ENCODE measurements around the gene TLL2.

Gene TLL2

DNA sequence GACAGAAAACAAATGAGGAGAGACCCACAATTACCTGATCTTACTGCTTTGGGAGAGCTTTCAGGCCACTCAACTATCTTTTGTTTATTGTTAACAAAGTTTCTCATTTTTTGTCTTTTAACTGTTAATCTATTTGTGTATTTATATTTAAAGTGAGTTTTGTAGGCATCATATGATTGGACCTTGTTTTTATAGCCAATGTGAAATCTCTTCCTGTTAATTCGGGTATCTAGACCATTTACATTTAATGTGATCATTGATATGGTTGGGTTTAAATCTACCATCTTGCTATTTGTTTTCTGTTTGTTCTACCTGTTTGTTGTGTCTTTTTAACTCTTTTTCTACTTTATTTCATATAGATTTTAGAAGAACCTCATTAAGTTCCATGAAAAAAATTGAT, 167.4 kb downstream of the TLL2 start:
- no peak for DNase-seq

DNA sequence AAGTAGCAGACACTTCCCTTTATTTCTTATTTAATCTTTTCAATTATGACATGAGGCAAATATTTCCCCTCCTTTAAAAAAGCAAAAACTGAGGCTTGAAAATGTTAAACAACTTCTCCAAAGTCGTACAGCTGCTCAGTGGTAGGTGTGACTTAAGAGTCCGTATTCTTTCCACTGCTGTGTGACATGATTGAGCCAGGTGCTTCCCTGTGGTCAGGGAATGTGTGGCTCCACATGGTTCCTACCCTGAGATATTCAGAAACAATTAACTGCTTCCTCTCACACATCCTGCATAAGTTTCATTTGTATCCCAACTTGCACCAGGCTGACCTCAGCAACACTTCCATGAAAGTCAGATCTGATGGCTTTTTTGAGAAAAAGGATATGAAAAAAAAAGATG, 168.5 kb downstream of the TLL2 start:
- no peak for DNase-seq

DNA sequence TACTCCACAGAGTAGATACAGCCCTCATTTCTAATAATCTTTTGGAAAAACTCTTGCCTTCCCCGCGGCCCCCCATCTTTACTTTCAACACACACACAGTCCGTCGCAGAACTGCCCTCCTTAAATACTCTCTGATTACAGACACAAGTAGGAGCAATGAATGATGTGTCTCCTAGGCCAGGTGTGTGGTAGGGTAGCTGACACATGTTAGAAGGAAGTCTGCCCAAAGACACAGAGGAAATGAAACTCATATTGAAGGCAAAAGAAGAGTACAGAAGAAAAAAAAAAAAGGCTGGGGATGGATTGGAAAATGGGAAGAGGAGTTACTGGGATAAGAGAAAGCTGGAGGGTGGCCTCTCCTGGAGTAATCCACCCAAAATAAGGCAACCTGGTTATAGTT, 169.5 kb downstream of the TLL2 start:
- no peak for DNase-seq

DNA sequence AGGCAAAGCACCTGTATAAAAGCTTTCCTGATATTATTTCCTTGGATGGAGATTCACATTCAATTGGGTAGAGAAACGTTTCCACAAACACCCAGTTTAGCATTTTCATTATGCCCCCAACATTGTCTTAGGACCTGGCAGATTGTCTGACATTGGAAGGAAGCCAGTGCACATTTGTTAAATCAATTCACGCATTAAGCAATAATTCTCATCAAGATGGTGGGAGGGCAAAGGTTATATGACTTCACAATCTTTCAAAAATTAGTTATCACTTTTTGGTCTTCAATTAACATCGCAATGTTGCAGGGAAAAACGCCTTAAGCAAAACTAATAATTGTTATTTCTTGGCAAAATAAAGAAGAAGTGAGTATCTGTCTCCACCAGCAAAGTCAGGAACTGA, 171.3 kb downstream of the TLL2 start:
- no peak for DNase-seq

- peak; percentile 9 for DNase-seq
These were observed 172.2 kb downstream of the TLL2 start for GRCh38 chr10:96341219-96342182.

- peak; percentile 79 for DNase-seq
These were observed 173.5 kb downstream of the TLL2 start for GRCh38 chr10:96339956-96340904.

- DNase-seq = no peak
These were observed 174.3 kb downstream of the TLL2 start for GRCh38 chr10:96339383-96339782.

DNA sequence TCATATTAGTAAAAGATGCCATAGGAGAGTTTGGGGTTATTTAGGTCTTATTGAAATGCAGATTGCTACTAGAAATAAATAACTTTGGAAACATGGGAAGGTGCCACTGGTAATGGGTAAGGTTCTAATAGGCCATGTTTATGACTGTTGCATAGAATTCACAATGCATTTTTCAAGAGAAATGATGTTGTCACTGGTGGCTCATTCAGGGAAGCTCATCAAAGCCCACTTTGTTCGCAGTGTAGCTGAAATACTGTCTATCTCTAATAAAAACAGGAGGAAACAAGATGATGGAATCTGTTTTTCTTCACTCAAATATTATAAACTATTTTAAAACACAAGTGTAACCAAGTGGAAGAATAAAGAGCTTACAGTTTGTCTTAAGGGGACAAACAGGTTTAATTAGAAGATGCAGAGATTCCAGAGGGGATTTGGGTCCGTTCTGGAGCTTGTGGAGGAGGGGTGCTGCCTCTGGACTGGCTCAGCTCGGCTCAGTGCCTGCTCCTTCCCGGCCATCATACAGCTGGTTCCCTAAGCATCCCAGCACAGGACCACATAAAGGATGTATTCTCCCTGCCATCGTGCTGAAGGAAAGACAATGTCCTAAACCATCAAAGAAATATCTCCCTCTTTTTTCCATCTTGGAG, 175.3 kb downstream of the TLL2 start:
- peak; percentile 3 for DNase-seq

DNA sequence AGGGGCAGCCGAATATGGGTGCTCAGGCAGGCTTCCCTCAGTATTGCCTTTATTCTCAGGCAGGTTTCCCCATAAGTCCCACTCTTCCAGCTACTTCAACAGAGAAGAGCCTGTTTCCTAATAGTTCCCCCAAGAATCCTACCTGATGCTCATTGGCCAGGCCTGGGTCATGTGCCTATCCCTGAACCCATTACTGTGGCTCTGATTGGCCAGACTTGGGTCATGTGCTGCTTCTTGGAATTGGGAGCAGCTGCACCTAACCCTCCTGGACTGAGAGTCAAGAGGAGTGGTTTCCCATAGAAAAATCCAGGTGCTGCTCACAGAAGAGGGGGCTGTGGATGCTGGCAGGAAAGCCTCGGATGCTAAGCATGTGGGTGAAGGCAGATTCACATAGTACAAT, 176.6 kb downstream of the TLL2 start:
- no peak for DNase-seq

- peak; percentile 75 for DNase-seq
These were observed 178.9 kb downstream of the TLL2 start for GRCh38 chr10:96334616-96335526.

DNA sequence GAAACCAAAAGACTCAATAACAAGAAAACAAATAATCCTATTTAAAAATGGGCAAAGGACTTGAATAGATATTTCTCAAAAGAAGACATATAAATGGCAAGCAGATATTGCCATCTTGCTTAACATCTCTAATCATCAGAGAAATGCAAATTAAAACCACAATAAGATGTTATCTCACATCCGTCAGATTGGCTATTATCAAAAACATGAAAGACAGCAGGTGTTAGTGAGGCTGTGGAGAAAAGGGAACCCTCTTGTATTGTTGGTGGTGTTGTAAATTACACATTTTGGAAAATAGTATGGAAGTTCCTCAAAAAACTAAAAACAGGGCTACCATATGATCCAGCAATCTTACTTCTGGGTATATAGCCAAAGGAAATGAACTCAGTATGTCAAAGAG, 180.6 kb downstream of the TLL2 start:
- DNase-seq = no peak

- no peak for DNase-seq
These were observed 186.3 kb downstream of the TLL2 start for GRCh38 chr10:96327462-96327861.

DNA sequence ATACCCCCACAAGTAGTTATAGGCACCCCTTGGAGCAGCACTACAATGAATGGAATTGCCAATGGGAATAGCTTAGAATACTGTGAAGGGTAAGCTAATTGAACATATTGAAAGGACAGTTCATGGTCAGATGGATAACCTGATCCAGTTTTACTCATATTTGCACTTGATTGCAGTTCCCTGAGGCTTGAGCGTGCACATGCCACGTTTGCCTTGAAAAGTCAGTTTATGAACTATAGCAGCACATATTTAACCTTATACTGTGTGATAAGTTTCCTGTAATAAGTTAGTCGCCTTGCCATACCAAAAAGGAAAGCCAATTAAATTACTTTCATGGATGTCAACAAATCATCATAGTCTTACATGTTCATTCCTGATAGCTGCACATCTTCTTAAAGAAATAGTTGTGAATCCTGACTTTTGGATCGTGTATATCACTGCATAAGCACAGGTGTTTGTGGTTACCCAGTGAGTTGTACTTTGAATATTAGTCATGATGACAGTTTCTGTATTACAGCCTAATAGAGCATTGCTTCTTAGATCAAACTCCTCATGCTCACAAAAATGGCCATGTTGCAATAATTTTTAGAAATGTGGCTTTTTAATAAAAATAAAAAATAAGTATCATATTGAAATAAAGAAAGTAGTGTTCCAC, 187.9 kb downstream of the TLL2 start:
- DNase-seq = no peak

- no peak for DNase-seq
These were observed 189.3 kb downstream of the TLL2 start for GRCh38 chr10:96324447-96324846.

GRCh38 chr10:96322275-96322674, 191.5 kb downstream of the TLL2 start:
- no peak for DNase-seq

GRCh38 chr10:96321822-96322221, 191.9 kb downstream of the TLL2 start:
- DNase-seq = no peak

DNA sequence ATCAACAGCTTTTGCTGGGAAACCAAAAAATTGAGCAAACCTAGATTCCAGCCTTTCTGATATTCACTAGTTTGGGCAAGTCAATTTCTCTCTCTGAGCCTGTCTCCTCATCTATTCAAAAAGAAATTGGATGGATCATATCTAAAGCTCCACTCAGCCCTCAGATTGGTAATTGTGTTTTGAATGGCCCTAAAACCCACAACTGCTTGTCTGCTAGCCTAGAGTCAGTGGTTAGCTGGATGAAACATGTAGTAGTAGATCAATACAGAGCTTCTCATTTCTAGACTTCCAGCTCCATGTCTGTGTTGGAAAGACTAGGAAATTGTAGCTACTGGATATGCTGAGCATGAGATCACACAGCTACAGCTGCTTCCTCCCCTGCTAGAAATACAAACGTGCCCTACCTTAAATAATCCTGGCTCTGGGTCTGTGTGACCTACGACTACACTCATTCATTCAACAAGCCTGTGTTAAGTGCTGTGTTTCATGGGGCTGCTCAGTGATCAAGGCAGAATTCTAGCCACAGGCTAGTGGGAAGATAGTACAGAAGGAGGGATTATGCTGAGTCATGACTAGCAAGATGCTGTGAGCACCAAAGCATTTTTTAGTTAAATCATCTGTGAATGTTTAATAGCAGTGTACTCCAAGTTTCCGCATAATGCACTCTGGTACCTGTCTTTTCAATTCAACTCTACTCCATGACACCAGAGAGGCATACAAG, 193.8 kb downstream of the TLL2 start:
- DNase-seq = peak; percentile 24

- no peak for DNase-seq
These were observed 196.5 kb downstream of the TLL2 start for GRCh38 chr10:96317067-96317833.

Data from eye (tissue), 1 donor.